H9 (cell line): ENCODE results near the gene ADAMTSL3. TPM values are rescaled to one million over a fixed set of nuclear protein-coding genes. Genes with fewer than 3 reads are reported as not detected.

Experiments
- DNase-seq: peaks from one replicate; pipeline ENCODE4 v3.0.0-alpha.2; 2017
- H2AFZ ChIP-seq: one replicate; pipeline ENCODE4 v1.6.1; 2013; ENCODE audit warnings: mild to moderate bottlenecking, low read length, control low read depth, moderate library complexity
- H2AK5ac ChIP-seq: 2 replicates; pipeline ENCODE4 v1.6.1; 2013; ENCODE audit warnings: low read length, control low read depth, mixed read lengths; ENCODE audit not compliant: insufficient read length
- H2BK120ac ChIP-seq: one replicate; pipeline ENCODE4 v1.6.1; 2013; ENCODE audit warnings: low read depth, mild to moderate bottlenecking, low read length, control low read depth, inconsistent platforms; ENCODE audit not compliant: poor library complexity, severe bottlenecking
- H2BK12ac ChIP-seq: 2 replicates; pipeline ENCODE4 v1.6.1; 2013; ENCODE audit warnings: low read length, control low read depth, mixed read lengths, low read depth; ENCODE audit not compliant: insufficient read length
- H2BK15ac ChIP-seq: 2 replicates; pipeline ENCODE4 v1.6.1; 2013; ENCODE audit warnings: low read depth, low read length, control low read depth
- H2BK20ac ChIP-seq: one replicate; pipeline ENCODE4 v1.6.1; 2013; ENCODE audit warnings: low read depth, mild to moderate bottlenecking, low read length, control low read depth, inconsistent platforms; ENCODE audit not compliant: poor library complexity, severe bottlenecking
- H2BK5ac ChIP-seq: 2 replicates; pipeline ENCODE4 v1.6.1; 2013; ENCODE audit warnings: low read length, control low read depth, mixed read lengths; ENCODE audit not compliant: insufficient read length
- H3K14ac ChIP-seq: 2 replicates; pipeline ENCODE4 v1.6.1; 2013; ENCODE audit warnings: low read length, control low read depth; ENCODE audit not compliant: insufficient read depth
- H3K18ac ChIP-seq: 2 replicates; pipeline ENCODE4 v1.6.1; 2013; ENCODE audit warnings: low read depth, mild to moderate bottlenecking, mixed read lengths, low read length, control low read depth; ENCODE audit not compliant: insufficient read length
- H3K23ac ChIP-seq: 2 replicates; pipeline ENCODE4 v1.6.1; 2013; ENCODE audit warnings: low read length, control low read depth, mixed read lengths, low read depth; ENCODE audit not compliant: insufficient read length
- H3K23me2 ChIP-seq: 2 replicates; pipeline ENCODE4 v1.6.1; 2013; ENCODE audit warnings: low read depth, mild to moderate bottlenecking, mixed read lengths, low read length, control low read depth; ENCODE audit not compliant: insufficient read length, poor library complexity, severe bottlenecking
- H3K27ac ChIP-seq: 2 replicates; pipeline ENCODE4 v1.5.1; 2013; ENCODE audit warnings: low read length, control low read depth, mixed read lengths, low read depth; ENCODE audit not compliant: insufficient read length
- H3K27me3 ChIP-seq: 2 replicates; pipeline ENCODE4 v1.6.1; 2013; ENCODE audit warnings: low read length, control low read depth, inconsistent platforms; ENCODE audit not compliant: insufficient read depth
- H3K4ac ChIP-seq: 2 replicates; pipeline ENCODE4 v1.6.1; 2013; ENCODE audit warnings: low read depth, mild to moderate bottlenecking, control low read depth, inconsistent platforms, low read length, moderate library complexity
- H3K4me1 ChIP-seq: 2 replicates; pipeline ENCODE4 v1.6.1; 2013; ENCODE audit warnings: low read length, control low read depth, inconsistent platforms; ENCODE audit not compliant: insufficient read depth
- H3K4me2 ChIP-seq: 2 replicates; pipeline ENCODE4 v1.6.1; 2013; ENCODE audit warnings: low read length, control low read depth, mixed read lengths; ENCODE audit not compliant: insufficient read length, insufficient read depth
- H3K56ac ChIP-seq: 2 replicates; pipeline ENCODE4 v1.6.1; 2013; ENCODE audit warnings: low read depth, mild to moderate bottlenecking, mixed read lengths, low read length, control low read depth; ENCODE audit not compliant: insufficient read length
- H3K79me1 ChIP-seq: 2 replicates; pipeline ENCODE4 v1.6.1; 2013; ENCODE audit warnings: low read depth, mild to moderate bottlenecking, moderate library complexity, low read length, control low read depth, inconsistent platforms; ENCODE audit not compliant: insufficient read depth, poor library complexity, severe bottlenecking
- H3K79me2 ChIP-seq: 2 replicates; pipeline ENCODE4 v1.6.1; 2013; ENCODE audit warnings: low read length, control low read depth, inconsistent platforms; ENCODE audit not compliant: insufficient read depth
- H3K9ac ChIP-seq: 2 replicates; pipeline ENCODE4 v1.6.1; 2013; ENCODE audit warnings: low read length, control low read depth, mixed read lengths; ENCODE audit not compliant: insufficient read length; ENCODE audit errors: extremely low read depth
- H3K9me3 ChIP-seq: one replicate; pipeline ENCODE4 v1.6.1; 2013; ENCODE audit warnings: low read depth, low read length, inconsistent platforms; ENCODE audit not compliant: control insufficient read depth
- H3T11ph ChIP-seq: one replicate; pipeline ENCODE4 v1.6.1; 2013; ENCODE audit warnings: mild to moderate bottlenecking, low read length, control low read depth, inconsistent platforms
- H4K20me1 ChIP-seq: one replicate; pipeline ENCODE4 v1.6.1; 2013; ENCODE audit not compliant: control insufficient read depth, insufficient read length, insufficient read depth
- H4K5ac ChIP-seq: 2 replicates; pipeline ENCODE4 v1.6.1; 2013; ENCODE audit warnings: low read depth, mild to moderate bottlenecking, mixed read lengths, low read length, control low read depth; ENCODE audit not compliant: insufficient read length
- H4K8ac ChIP-seq: replicated peaks from 2 replicates; pipeline ENCODE4 v1.6.1; 2013; ENCODE audit warnings: low read length, control low read depth, mixed read lengths, low read depth; ENCODE audit not compliant: insufficient read length
- H4K91ac ChIP-seq: 2 replicates; pipeline ENCODE4 v1.6.1; 2013; ENCODE audit warnings: low read depth, mild to moderate bottlenecking, moderate library complexity, mixed read lengths, low read length, control low read depth; ENCODE audit not compliant: insufficient read length
- H3K27ac Mint-ChIP-seq, 3 experiments: 2 replicates in 2 of 3; 3 replicates in 1 of 3; pipeline ENCODE4 v1.8.0; 2020 to 2021; ENCODE audit warnings: mixed read lengths in 3 of 3, mild to moderate bottlenecking in 1 of 3, moderate library complexity in 1 of 3
- H3K27me3 Mint-ChIP-seq: 2 replicates; pipeline ENCODE4 v1.8.0; 2021; ENCODE audit warnings: low read depth, mild to moderate bottlenecking, moderate library complexity, mixed read lengths
- H3K36me3 Mint-ChIP-seq, 3 experiments: 2 replicates in 2 of 3; 3 replicates in 1 of 3; pipeline ENCODE4 v1.8.0; 2020 to 2021; ENCODE audit warnings: low read depth in 3 of 3, mixed read lengths in 3 of 3; ENCODE audit not compliant: insufficient read depth in 1 of 3
- H3K4me1 Mint-ChIP-seq, 2 experiments: 2 replicates each; pipeline ENCODE4 v1.8.0; 2020; ENCODE audit warnings: mixed read lengths in 2 of 2
- H3K4me3 Mint-ChIP-seq, 2 experiments: 2 replicates in 1 of 2; 3 replicates in 1 of 2; pipeline ENCODE4 v1.8.0; 2020 to 2021; ENCODE audit warnings: mild to moderate bottlenecking in 2 of 2, mixed read lengths in 2 of 2, moderate library complexity in 1 of 2
- H3K9me3 Mint-ChIP-seq, 2 experiments: 2 replicates in 1 of 2; 3 replicates in 1 of 2; pipeline ENCODE4 v1.8.0; 2020; ENCODE audit warnings: mild to moderate bottlenecking in 2 of 2, mixed read lengths in 2 of 2, moderate library complexity in 1 of 2
- CTCF ChIP-seq: fragments of 200-600 bp; sonication (generic); conservative IDR thresholded peaks from 3 replicates; pipeline ENCODE4 v1.8.0; 2021; ENCODE audit warnings: antibody characterized with exemption, mild to moderate bottlenecking
- WGBS: extraction: QIAGEN DNeasy Blood & Tissue Kit; methylation state at CpG from one replicate; pipeline ENCODE4 v1.1.7; 2013; ENCODE audit warnings: missing lambda C conversion rate, low lambda C conversion rate, mixed read lengths; ENCODE audit not compliant: insufficient read length; ENCODE audit errors: extremely low coverage; 5-methylcytosine and 5-hydroxymethylcytosine counted together
- total RNA-seq: library from RNA; stranded (reverse); gene quantifications from 2 replicates; pipeline ENCODE4 v1.2.1, GENCODE V29; 2021

The ADAMTSL3 gene
- total RNA-seq, 1 experiment from 2014 or later, result 0.39 TPM

- no peaks in the 10 kb centered on the region for H3K79me2 ChIP-seq
- H3K27ac Mint-ChIP-seq, result no peak overlapping the region
- H3K27me3 Mint-ChIP-seq, result peaks cover 65% of the 10 kb centered on the region
- H3K36me3 Mint-ChIP-seq, result no peaks in the 10 kb centered on the region
- H3K56ac ChIP-seq, result no peak overlapping the region
- no peak overlapping the region for H3K27ac ChIP-seq
- no peak overlapping the region for H4K91ac ChIP-seq
- H4K5ac ChIP-seq, result no peak overlapping the region
- no peak overlapping the region for H3K4me3 Mint-ChIP-seq
- no peak overlapping the region for H4K8ac ChIP-seq
- H2AFZ ChIP-seq, result no peak overlapping the region
- no peak for DNase-seq
- H2BK12ac ChIP-seq, result no peak overlapping the region
- no peak overlapping the region for H3K23ac ChIP-seq
- H3K9me3 Mint-ChIP-seq, result no peaks in the 10 kb centered on the region; a peak in 2 of 5 replicates
- no peak overlapping the region for H2BK5ac ChIP-seq
- no peak overlapping the region for H3K9ac ChIP-seq
- peaks cover 5 to 16% of the 10 kb centered on the region in 2 experiments; a peak in 2 of 4 replicates for H3K4me1 Mint-ChIP-seq
- no peaks in the 10 kb centered on the region for H4K20me1 ChIP-seq
- H3K4ac ChIP-seq, result no peak overlapping the region
- H3K23me2 ChIP-seq, result peaks cover 7% of the 10 kb centered on the region
- no peak overlapping the region for H2AK5ac ChIP-seq
- no peak overlapping the region for H3T11ph ChIP-seq
- H2BK20ac ChIP-seq, result no peak overlapping the region
- no peak overlapping the region for H2BK120ac ChIP-seq
- H3K4me1 ChIP-seq, result no peaks in the 10 kb centered on the region
- no peak for TF ChIP-seq CTCF
- no peak overlapping the region for H3K14ac ChIP-seq
- H3K18ac ChIP-seq, result no peak overlapping the region
- H3K9me3 ChIP-seq, result no peaks in the 10 kb centered on the region
- no peak overlapping the region for H2BK15ac ChIP-seq
- no peaks in the 10 kb centered on the region for H3K79me1 ChIP-seq
- peaks cover 19% of the 10 kb centered on the region; the same call in 1 of the 2 replicates for H3K27me3 ChIP-seq
- WGBS, result no CpG with 5 or more reads among the region's 6 CpGs
- no peak overlapping the region for H3K4me2 ChIP-seq
Measured at GRCh38 chr15:83651541-83651940, 2.4 kb upstream of the ADAMTSL3 start.
